Renal cortical epithelial cell (primary cell): ENCODE data around the gene RERE. TPM values are rescaled to one million over a fixed set of nuclear protein-coding genes. Genes with fewer than 3 reads are reported as not detected.

Source experiments
- DNase-seq: peaks from one replicate; pipeline ENCODE4 v3.0.0-alpha.2; 2011; ENCODE audit warnings: low read depth
- total RNA-seq: library from RNA; depleted of rRNA; stranded (reverse); fragments of >200 nt; gene quantifications from 2 replicates; pipeline ENCODE4 v1.2.3, GENCODE V29; 2014

Gene RERE
- total RNA-seq, 1 donor from 2014 or later = 57.8 TPM

DNA sequence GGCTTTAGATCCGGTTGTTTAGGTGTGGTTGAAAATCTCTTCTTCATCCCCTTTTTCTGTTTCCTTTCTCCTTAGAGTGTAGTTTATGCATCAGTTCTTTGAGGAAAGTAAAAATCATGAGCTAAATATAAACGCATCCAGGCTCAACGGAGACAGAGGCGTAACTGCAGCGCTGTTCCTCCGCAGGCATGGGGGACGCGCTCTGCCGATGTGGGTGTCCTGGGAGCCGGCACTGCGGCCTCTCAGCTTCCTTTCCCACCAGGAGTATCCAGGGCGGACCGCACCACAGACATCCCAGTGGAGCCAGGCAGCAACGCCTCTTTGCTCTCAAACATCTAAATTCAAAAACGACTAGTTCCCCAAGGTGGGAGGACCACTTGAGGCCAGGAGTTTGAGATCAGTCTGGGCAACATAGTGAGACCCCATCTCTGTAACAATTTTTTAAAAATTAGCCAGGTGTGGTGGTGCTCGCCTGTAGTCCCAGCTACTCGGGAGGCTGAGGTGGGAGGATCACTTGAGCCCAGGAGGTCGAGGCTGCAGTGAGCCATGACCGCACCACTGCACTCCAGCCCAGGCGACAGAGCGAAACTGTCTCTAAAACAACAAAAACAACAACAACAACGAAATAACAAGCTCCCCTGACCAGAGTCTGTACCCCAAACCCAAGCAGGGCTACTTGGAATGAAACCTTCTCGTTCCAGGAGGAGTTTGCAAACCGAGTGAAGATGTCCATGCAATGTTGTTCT is 483.2 kb downstream of the RERE start:
- no peak for DNase-seq

DNA sequence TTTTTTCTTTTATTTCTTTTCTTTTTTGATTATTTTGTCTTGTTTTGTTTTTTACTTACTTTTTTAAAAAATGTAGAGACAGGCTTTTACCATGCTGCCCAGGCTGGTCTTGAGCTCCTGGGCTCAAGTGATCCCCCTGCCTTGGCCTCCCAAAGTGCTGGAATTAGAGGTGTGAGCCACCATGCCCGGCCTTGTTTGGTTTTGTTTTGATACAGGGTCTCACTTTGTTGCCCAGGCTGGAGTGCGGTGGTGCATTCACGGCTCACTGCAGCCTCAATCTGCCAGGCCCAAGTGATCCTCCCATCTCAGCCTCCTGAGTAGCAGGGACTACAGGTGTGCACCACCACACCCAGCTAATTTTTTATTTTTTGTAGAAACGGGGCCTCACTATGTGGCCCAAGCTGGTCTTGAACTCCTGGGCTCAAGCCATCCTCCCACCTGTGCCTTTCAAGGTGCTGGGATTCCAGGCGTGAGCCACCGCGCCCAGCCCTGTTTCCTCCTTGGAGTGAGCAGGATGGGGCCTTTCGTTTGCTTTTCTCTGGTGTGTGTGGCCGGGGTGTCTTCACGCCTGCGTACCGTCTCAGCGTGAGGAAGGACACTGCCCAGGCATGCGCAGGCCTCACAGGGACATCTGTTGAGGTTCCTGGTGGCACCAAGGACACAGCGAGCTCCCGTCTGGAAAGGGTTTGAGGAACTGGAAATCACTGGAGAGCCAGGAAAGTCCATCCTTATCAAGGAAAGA is 484.0 kb downstream of the RERE start:
- no peak for DNase-seq

- DNase-seq = no peak
Observed at GRCh38 chr1:8332806-8333205, 484.6 kb downstream of the RERE start.

GRCh38 chr1:8330271-8331125 is 486.9 kb downstream of the RERE start:
- no peak for DNase-seq

GRCh38 chr1:8329858-8330257 is 487.6 kb downstream of the RERE start:
- no peak for DNase-seq

- DNase-seq = no peak
Observed at GRCh38 chr1:8329439-8329838, 488.0 kb downstream of the RERE start.

- DNase-seq = no peak
Observed at GRCh38 chr1:8328271-8328670, 489.2 kb downstream of the RERE start.

DNA sequence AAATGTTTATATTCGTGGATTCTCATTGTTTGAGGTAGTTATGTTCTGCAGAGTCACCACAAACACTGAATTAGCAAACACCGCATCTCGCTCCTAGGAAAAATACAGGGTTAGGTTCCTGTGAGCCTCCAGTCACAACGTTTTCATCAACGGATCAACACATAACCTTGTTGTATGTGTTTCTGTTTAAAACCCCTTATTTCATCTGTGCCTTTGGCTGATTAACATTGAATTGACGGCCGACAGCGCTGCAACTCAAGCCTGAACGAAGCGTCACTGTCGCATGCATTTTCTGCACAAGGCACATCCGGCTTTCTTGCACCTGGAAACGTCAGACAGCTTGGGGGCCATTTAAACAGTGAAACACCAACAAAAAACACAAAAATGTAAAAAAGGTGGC is 491.2 kb downstream of the RERE start:
- DNase-seq = no peak

GRCh38 chr1:8325771-8326170 is 491.7 kb downstream of the RERE start:
- DNase-seq = no peak

DNA sequence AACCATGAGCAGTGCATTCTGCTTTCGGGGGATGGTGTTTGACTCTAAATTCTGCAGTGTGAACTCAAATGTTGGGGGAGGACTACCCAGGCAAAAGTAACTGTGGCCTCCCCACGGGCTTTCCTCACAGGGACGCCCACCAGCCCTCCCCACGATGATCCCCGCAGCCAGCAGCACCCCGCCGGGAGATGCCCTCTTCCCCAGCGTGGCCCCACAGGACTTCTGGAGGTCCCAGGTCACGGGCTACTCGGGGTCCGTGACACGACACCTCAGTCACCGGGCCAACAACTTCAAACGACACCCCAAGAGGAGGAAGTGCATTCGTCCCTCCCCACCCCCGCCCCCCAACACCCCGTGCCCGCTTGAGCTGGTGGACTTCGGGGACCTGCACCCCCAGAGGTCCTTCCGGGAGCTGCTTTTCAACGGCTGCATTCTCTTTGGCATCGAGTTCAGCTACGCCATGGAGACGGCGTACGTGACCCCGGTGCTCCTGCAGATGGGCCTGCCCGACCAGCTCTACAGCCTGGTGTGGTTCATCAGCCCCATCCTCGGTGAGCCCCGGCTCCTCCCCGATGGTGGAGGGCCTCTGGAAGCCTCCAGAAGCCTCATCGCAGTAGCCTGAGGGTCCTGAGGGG is 493.1 kb downstream of the RERE start:
- no peak for DNase-seq

DNA sequence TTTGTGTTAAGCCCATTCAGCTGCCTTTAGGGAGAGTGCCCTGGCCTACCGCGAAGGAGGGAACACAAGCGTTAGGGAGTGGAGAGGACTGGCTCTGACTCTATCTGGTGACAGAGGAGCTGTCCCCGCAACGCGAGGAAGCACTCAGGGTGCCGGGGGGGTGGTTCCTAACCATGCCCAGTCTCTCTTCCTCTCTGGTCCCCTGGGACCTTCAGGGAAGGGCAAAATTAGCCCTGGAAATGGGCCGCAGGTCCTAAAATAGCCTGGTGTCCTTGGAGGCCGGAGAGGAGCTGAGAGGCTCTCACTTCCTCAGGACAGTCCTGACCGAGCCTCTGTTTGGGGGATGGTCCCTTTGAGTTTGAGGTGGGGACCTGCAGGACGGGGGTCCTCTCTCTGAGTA is 493.7 kb downstream of the RERE start:
- DNase-seq = no peak

DNA sequence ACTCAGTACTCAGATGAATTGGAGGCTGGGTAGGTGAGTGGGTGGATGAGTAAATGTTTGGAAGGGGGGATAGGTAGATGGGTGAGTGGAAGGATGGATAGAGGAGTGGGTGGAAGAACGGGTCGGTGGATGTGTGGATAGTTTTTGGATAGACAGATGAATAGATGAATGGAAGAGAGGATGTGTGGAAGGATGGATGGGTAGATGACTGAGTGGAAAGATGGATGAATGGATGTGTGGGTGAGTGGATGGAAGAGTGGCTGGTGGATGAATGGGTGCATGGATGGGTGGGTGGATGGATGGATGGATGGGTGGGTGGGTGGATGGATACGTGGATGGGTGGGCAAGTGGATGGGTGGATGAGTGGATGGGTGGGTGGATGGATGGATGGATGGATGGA is 495.8 kb downstream of the RERE start:
- no peak for DNase-seq

- DNase-seq = no peak
Observed at GRCh38 chr1:8318436-8318835, 499.0 kb downstream of the RERE start.

DNA sequence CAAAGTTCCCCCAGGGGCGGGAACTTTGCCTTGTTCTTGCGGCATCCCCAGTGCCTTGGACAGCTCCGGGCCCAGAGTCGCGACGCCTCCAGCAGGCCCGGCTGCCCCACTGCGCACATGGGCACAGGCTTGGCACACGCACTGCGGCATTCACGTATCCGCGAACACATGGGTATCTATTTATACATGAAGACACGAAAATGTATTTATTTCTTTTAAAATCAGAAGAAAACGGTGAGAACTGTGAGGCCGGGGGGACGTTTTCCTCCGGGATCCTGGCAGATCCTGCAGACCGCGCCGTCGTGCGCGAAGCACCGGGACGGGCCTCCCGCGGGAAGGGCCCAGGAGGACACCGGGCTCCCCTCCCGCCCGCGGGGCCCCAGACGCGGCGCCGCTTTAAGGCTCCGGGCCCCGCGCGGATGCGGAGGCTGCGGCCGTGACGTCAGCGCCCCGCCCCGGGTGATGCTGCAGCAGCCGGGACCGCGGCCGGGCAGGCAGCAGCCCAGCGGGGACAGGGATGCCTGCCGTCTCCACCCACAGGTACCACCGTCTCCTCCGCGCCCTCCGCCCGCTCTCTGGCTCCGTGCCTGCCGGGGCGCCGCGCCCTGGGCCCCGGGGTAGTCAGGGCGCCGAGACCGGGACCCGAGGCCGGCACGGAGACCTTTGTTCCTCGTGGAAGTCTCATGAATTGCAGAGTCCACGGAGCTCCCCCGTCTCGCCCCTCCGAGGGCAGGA is 499.6 kb downstream of the RERE start, which contains the start of gene SLC45A1:
SLC45A1 (plus strand) TSS at position 468 of the 735 bp plus-strand sequence. CDS start 6,216 bp downstream, outside the sequence.
- DNase-seq = no peak

- DNase-seq = no peak
Observed at GRCh38 chr1:8315573-8316475, 501.6 kb downstream of the RERE start.

DNA sequence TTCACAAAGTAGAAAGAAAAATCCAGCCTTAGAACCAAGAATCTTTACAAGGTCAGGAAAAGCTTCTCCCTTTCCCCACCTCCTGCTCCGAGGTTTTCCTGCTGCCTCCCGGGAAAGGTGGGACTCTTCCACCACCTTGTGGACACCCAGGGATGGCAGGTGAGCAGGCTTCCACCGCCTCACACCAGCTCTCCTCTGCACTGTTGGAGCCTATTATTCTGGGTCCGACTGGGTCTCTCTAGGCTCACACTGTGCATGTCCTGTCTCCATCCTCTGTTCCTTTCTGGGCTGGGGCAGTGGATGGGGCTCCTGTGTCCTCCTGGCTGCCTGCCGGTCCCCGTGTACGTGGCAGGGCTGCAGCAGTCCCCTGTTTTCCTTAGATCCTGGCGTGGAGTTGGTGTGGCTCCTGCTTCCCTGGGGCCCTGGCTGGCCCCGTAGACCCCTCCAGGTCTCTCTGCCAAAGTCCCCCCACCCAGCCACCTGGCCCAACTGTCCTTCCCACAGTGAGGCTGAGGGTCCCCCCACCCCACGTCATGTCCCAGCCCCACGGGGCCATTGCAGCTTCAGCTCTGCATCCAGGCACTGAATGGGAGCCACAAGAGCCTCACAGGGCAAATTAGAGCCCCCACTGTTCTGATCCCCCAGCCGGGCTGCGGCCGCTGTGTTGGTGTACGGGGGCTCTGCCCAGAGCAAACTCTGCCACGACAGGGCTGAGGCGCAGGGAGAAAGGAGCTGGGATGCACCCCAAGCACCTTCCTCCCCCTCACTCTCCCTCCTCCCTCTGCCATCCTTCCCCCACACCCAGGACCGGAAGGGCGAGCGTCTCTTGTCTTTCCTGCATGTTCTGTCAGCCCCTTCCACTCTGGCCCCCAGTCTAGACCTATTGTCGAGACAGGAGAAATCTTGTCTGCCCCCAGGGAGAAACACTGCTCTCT is 502.8 kb downstream of the RERE start:
- DNase-seq = peak; percentile 59

DNA sequence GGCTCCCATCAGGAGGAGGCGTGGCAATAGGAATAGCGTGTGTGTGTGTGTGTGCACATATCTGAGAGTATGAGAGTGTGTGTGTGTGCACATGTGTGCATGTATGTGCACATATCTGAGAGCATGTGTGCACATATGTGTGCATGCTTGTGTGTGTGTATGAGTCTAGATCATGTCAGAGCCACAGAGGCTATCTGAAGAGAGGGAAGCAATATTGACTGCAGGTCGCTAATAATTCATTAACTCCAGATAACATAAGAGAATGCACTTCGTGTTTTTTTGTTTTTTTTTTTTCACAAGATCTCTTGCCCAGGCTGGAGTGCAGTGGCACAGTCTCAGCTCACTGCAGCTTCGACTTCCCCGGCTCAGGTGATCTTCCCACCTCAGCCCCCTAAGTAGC is 504.2 kb downstream of the RERE start:
- DNase-seq = no peak

DNA sequence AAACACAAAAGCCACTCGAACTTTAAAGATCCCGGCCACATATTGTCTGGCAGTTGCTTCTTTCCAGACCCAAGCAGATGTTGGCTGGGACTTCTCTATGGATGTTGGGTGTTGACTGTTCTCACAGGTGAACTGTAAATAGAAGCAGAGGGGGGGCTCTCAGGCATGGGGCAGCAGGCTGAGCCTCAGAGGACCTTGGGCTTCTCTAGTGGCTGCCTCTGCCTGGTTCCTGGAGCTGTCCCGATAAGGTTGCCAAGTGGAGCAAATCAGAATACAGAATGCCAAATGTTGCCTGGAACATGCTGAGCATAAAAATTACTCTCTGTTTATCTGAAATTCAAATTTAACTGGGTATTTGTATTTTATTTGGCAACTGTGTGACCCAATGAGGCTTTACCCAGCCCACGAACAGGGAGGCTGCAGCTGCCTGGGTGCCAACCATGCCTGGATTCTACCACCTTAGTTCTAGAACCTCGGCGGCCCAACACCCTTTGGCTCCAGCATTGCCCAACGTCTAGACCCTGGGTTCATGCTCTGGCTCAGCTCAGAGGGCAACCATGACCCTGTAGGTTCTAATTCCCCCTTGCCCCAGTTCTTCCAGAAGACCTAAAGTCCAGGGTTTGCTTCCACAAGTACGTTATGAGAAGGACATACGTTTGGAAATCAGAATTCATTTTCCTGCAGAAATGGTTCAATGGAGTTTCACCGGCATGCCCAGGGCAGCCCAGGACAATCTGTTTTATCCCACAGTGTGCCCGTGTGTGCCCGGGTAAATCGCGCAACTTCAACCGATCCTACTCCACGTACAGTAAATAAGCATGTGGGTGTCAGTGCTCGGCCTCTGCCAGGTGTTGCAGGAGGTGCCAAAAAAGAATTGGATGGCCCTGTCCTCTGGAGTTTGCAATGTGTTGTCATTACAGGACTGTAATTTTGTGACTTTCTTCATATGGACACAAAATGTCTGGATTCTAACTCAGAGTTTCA is 504.9 kb downstream of the RERE start:
- no peak for DNase-seq
